Osteocyte (in vitro differentiated cells): ENCODE results near the gene PRMT2. TPM values are rescaled to one million over a fixed set of nuclear protein-coding genes. Genes with fewer than 3 reads are reported as not detected.

Experiments used
- DNase-seq: peaks from one replicate; pipeline ENCODE4 v3.0.0; 2021; ENCODE audit warnings: mixed read lengths; ENCODE audit not compliant: unreplicated experiment; ENCODE audit errors: extremely low spot score
- H3K27ac Mint-ChIP-seq: one replicate; pipeline ENCODE4 v1.8.0; 2021; ENCODE audit warnings: mild to moderate bottlenecking, mixed read lengths; ENCODE audit not compliant: unreplicated experiment
- H3K27me3 Mint-ChIP-seq: one replicate; pipeline ENCODE4 v1.8.0; 2021; ENCODE audit warnings: mixed read lengths; ENCODE audit not compliant: unreplicated experiment
- H3K36me3 Mint-ChIP-seq: one replicate; pipeline ENCODE4 v1.8.0; 2021; ENCODE audit warnings: mixed read lengths; ENCODE audit not compliant: unreplicated experiment
- H3K4me1 Mint-ChIP-seq: one replicate; pipeline ENCODE4 v1.8.0; 2021; ENCODE audit warnings: mixed read lengths; ENCODE audit not compliant: unreplicated experiment
- H3K4me3 Mint-ChIP-seq: one replicate; pipeline ENCODE4 v1.8.0; 2021; ENCODE audit warnings: mild to moderate bottlenecking, moderate library complexity, mixed read lengths; ENCODE audit not compliant: unreplicated experiment
- H3K9me3 Mint-ChIP-seq: one replicate; pipeline ENCODE4 v1.8.0; 2021; ENCODE audit warnings: mixed read lengths; ENCODE audit not compliant: unreplicated experiment
- total RNA-seq: library from RNA; stranded (reverse); gene quantifications from 2 replicates; pipeline ENCODE4 v1.2.1, GENCODE V29; 2021
- TF ChIP-seq, protein P1 (sequence below): fragments of 200-600 bp; sonication (generic); IDR thresholded peaks from 2 replicates; pipeline ENCODE4 v1.5.0; 2021; ENCODE audit warnings: antibody characterized with exemption, mild to moderate bottlenecking, moderate library complexity

The PRMT2 gene
- total RNA-seq, 1 donor from 2014 or later: 115 TPM

DNA sequence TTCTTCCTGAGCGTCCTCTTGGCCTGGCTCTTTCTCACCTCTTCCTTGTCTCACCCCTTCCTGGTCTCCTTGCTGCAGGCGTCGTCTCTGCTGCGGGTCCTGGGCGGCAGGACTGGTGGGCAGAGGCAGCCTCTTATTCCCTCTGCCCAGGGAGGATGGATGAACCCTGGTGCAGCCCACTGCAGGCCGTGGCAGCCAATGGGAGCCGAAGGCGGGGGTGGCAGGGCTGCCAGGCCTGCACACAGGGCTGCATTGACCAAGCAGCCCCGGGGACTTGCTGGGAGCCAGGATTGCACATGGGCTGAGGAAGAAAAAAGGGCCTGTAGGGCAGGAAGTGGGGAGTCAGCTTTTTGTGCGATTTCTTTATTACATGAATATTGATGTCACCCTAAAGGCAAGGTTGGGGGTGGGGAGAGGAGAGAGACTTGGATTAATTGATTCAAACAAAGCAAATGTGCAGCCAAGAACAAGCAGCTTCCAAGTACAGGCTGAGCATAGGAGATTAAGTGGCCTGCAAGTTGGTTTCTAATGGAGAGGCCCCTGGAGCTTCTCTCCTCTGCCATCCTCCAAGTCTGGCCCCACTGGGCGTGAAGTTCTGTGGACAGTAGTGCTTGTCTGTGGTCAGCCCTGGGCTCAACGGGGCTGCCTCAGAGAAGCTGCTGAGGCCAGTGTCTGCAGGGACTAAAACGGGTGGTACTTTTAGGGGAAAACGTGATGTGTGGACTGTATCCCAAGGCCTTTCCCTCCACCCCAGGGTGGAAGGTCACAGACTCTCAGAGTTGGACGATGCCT is 30.3 kb upstream of the PRMT2 start, which contains the start of gene S100B:
S100B (minus strand) TSS at position 108 of the 792 bp plus-strand sequence. CDS start 2,667 bp downstream, outside the sequence.
- Mint-ChIP-seq H3K4me1 (peaks cover 16% of the 10 kb centered on the region), H3K4me3 (no peak within 1 kb of the TSS), H3K27ac (no peak within 1 kb of the TSS), H3K27me3 (peaks cover 2% of the 10 kb centered on the region), H3K36me3 (no peaks in the 10 kb centered on the region), H3K9me3 (no peaks in the 10 kb centered on the region)
- no peak for DNase-seq
- TF ChIP-seq, protein P1, sequence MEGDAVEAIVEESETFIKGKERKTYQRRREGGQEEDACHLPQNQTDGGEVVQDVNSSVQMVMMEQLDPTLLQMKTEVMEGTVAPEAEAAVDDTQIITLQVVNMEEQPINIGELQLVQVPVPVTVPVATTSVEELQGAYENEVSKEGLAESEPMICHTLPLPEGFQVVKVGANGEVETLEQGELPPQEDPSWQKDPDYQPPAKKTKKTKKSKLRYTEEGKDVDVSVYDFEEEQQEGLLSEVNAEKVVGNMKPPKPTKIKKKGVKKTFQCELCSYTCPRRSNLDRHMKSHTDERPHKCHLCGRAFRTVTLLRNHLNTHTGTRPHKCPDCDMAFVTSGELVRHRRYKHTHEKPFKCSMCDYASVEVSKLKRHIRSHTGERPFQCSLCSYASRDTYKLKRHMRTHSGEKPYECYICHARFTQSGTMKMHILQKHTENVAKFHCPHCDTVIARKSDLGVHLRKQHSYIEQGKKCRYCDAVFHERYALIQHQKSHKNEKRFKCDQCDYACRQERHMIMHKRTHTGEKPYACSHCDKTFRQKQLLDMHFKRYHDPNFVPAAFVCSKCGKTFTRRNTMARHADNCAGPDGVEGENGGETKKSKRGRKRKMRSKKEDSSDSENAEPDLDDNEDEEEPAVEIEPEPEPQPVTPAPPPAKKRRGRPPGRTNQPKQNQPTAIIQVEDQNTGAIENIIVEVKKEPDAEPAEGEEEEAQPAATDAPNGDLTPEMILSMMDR: no peak

GRCh38 chr21:46605767-46606426 is 29.6 kb upstream of the PRMT2 start:
- H3K27me3 Mint-ChIP-seq: peaks cover 2% of the 10 kb centered on the region
- peaks cover 16% of the 10 kb centered on the region for H3K4me1 Mint-ChIP-seq
- no peak overlapping the region for H3K4me3 Mint-ChIP-seq
- TF ChIP-seq, protein P1: no peak
- no peaks in the 10 kb centered on the region for H3K9me3 Mint-ChIP-seq
- no peak for DNase-seq
- no peaks in the 10 kb centered on the region for H3K36me3 Mint-ChIP-seq
- H3K27ac Mint-ChIP-seq: no peak overlapping the region

DNA sequence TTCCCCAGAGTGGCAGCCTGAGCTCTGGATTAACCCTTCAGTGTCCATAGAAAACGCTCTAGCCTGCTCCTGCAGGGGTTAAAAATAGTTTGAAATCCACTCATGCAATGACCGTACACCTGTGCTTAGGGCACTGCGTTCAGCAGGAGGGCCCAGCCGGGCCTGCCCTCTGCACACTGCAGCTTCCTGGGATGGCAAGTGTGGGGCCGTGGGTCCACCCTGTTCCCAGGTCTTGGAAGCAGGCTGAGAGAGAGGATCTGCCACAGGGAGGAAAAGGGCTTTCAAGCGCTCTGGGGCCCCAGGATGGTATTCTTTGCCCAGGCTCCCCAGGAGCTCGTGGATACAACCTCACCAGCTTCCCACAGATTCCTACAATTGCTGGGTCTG is 29.1 kb upstream of the PRMT2 start:
- no peak overlapping the region for H3K4me3 Mint-ChIP-seq
- no peak for DNase-seq
- no peaks in the 10 kb centered on the region for H3K36me3 Mint-ChIP-seq
- H3K27ac Mint-ChIP-seq: no peak overlapping the region
- H3K4me1 Mint-ChIP-seq: peaks cover 16% of the 10 kb centered on the region
- peaks cover 2% of the 10 kb centered on the region for H3K27me3 Mint-ChIP-seq
- TF ChIP-seq, protein P1: no peak
- H3K9me3 Mint-ChIP-seq: no peaks in the 10 kb centered on the region

- H3K27ac Mint-ChIP-seq: no peak overlapping the region
- no peaks in the 10 kb centered on the region for H3K36me3 Mint-ChIP-seq
- H3K4me1 Mint-ChIP-seq: peaks cover 16% of the 10 kb centered on the region
- peaks cover 2% of the 10 kb centered on the region for H3K27me3 Mint-ChIP-seq
- no peak overlapping the region for H3K4me3 Mint-ChIP-seq
- no peak for DNase-seq
- TF ChIP-seq, protein P1: no peak
- H3K9me3 Mint-ChIP-seq: no peaks in the 10 kb centered on the region
These were observed 27.8 kb upstream of the PRMT2 start for GRCh38 chr21:46607636-46608035.

DNA sequence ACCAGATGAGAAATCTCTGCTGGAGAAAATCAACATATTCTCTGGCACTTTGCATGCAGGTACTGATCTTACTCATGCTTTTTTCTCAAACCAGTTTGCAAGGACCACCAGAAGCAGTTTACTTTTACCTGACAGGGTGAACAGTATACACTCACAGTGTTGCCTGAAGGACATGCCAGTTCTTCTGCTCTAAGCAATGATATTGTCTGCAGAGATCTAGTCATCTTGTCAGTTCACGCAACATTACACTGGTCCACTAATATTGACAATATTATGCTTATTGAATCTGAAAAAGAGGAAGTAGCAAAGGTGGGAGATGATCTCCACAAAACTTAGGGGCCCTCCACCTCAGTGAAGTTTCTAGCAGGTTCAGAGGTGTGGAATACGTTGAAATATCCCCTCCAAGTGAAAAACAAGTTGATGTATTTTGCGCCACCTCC is 26.8 kb upstream of the PRMT2 start:
- Mint-ChIP-seq H3K36me3 (no peaks in the 10 kb centered on the region), H3K27me3 (peaks cover 5% of the 10 kb centered on the region), H3K4me3 (no peak overlapping the region), H3K9me3 (peaks cover 4% of the 10 kb centered on the region), H3K27ac (no peak overlapping the region), H3K4me1 (peaks cover 7% of the 10 kb centered on the region)
- TF ChIP-seq, protein P1: no peak
- DNase-seq: no peak
